CD4-positive, alpha-beta T cell treated with Interferon gamma for 1 hour (primary cell): Measurements from ENCODE around the gene MINPP1.
"Not testable (repeated sequence)": the region's sequence is repeated elsewhere in the genome, so short reads cannot be mapped to it uniquely, and the experiment has no call there.

ENCODE experiments used
- DNase-seq: peaks from one replicate; pipeline ENCODE4 v3.0.0-alpha.2; 2020

The MINPP1 gene

GRCh38 chr10:87578842-87579401 lies 74.2 kb downstream of the MINPP1 start:
- DNase-seq = no peak

GRCh38 chr10:87579563-87579962 lies 74.9 kb downstream of the MINPP1 start:
- no peak for DNase-seq

- DNase-seq = no peak
Observed at GRCh38 chr10:87580016-87580415, 75.3 kb downstream of the MINPP1 start.

- DNase-seq = no peak
Observed at GRCh38 chr10:87585565-87586514, 81.1 kb downstream of the MINPP1 start.

- no peak for DNase-seq
Observed at GRCh38 chr10:87589645-87590051, 85.0 kb downstream of the MINPP1 start.

- DNase-seq = no peak
Observed at GRCh38 chr10:87590705-87591588, 86.3 kb downstream of the MINPP1 start.

- no peak for DNase-seq
Observed at GRCh38 chr10:87591589-87591886, 86.8 kb downstream of the MINPP1 start.

GRCh38 chr10:87592920-87593319 lies 88.2 kb downstream of the MINPP1 start:
- DNase-seq = not testable (repeated sequence)

GRCh38 chr10:87593702-87594101 lies 89.0 kb downstream of the MINPP1 start:
- no peak for DNase-seq

GRCh38 chr10:87594181-87594580 lies 89.5 kb downstream of the MINPP1 start:
- DNase-seq = no peak

- no peak for DNase-seq
Observed at GRCh38 chr10:87594864-87595263, 90.2 kb downstream of the MINPP1 start.

GRCh38 chr10:87596351-87596750 lies 91.7 kb downstream of the MINPP1 start:
- no peak for DNase-seq

- no peak for DNase-seq
Observed at GRCh38 chr10:87598700-87599099, 94.0 kb downstream of the MINPP1 start.

- DNase-seq = no peak
Observed at GRCh38 chr10:87600581-87600980, 95.9 kb downstream of the MINPP1 start.
